ENCODE measurements around the gene LCN15. TPM values are rescaled to one million over a fixed set of nuclear protein-coding genes. Genes with fewer than 3 reads are reported as not detected.
"Not testable (repeated sequence)": the region's sequence is repeated elsewhere in the genome, so short reads cannot be mapped to it uniquely, and the experiment has no call there.

LCN15 gene
- total RNA-seq, 1 donor from 2014 or later, result not detected

DNA sequence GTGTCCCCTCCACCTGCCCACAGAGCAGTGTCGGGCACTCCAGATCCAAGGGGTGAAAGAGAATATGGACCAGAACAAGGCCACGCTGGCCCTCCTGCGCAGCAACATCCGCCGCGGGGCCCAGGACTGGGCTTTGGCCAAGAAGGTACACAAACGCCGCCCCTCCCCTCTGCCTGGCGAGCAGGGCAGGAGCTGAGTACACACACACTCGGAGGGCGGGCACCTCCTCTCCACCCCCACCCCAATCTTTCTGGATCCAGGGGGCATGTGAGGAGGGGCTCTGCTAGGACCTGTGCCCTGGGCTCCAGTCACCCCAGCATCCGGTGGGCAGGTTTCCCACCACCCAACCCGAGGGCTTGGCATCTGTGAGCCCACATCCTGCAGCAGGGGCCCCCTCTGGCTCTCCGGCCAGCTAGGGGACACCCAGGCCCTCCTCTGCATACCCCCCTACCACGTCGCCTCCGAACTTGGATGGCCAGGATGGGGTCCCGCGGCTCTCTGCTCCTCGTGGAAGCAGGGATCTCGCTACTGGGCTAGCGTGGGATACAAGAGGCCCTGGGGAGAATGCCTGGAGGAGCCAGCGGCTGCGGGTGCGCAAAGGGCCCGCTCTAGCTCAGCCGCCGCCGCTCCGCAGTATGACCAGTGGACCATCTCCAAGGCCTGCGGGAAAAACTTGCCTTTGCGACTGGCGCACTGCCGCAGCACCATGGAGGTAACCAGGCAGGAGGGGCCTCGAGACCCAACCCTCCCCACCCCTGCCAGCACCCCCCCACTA is 34.9 kb upstream of the LCN15 start:
- peak overlapping the region; percentile 64 for H3K4me3 ChIP-seq (ENCODE audit: low read depth, low read length)
- DNase-seq (ENCODE audit: low read depth), result no peak
- TF ChIP-seq, protein P1, sequence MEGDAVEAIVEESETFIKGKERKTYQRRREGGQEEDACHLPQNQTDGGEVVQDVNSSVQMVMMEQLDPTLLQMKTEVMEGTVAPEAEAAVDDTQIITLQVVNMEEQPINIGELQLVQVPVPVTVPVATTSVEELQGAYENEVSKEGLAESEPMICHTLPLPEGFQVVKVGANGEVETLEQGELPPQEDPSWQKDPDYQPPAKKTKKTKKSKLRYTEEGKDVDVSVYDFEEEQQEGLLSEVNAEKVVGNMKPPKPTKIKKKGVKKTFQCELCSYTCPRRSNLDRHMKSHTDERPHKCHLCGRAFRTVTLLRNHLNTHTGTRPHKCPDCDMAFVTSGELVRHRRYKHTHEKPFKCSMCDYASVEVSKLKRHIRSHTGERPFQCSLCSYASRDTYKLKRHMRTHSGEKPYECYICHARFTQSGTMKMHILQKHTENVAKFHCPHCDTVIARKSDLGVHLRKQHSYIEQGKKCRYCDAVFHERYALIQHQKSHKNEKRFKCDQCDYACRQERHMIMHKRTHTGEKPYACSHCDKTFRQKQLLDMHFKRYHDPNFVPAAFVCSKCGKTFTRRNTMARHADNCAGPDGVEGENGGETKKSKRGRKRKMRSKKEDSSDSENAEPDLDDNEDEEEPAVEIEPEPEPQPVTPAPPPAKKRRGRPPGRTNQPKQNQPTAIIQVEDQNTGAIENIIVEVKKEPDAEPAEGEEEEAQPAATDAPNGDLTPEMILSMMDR (conservative IDR thresholded peaks at IDR 0.05; ENCODE audit: low read depth, low read length), result no peak

DNA sequence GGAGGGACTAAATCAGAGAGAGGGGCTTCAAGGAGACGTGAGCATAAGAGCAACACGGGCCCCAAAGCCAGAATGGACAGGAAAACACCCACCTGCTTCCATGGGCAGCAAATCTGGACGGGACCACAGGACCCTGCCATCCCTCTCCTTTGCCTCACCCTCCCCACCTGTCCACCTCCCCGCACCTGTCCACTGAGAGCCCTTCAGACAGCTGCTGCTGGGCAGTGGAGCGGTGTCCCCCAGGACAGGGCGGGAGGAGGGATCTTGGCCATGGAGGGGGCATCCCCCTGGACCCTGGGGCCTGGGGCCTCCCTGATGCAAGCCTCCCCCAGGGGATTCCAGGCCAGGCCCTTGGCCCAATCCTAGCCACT is 34.4 kb upstream of the LCN15 start:
- no peak overlapping the region for H3K4me3 ChIP-seq (ENCODE audit: low read depth, low read length)
- no peak for DNase-seq (ENCODE audit: low read depth)

DNA sequence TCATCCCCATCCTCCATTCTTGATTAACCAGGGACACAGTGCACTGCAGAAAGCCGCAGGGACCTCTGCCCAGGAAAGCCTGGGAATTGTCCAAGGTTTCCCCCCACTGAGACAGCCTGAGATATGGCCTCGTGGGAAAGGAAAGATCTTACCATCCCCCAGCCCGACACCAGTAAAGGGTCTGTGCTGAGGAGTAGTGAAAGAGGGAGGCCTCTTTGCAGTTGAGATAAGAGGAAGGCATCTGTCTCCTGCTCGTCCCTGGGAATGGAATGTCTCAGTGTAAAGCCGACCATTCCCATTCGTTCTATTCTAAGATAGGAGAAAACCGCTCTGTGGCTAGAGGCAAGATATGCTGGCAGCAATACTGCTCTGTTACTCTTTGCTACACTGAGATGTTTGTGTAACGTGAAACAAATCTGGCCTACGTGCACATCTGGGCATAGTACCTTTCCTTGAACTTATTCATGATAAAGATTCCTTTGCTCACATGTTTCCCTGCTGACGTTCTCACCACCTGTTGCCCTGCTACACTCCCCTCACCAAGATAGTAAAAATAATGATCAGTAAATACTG is 32.5 kb upstream of the LCN15 start:
- DNase-seq (ENCODE audit: low read depth); H3K4me3 ChIP-seq (ENCODE audit: low read depth, low read length): not testable (repeated sequence)

More for the DNA sequence above, 34.4 kb upstream of the LCN15 start:
- TF ChIP-seq, protein P1 (conservative IDR thresholded peaks at IDR 0.05; ENCODE audit: low read depth, low read length), result no peak

DNA sequence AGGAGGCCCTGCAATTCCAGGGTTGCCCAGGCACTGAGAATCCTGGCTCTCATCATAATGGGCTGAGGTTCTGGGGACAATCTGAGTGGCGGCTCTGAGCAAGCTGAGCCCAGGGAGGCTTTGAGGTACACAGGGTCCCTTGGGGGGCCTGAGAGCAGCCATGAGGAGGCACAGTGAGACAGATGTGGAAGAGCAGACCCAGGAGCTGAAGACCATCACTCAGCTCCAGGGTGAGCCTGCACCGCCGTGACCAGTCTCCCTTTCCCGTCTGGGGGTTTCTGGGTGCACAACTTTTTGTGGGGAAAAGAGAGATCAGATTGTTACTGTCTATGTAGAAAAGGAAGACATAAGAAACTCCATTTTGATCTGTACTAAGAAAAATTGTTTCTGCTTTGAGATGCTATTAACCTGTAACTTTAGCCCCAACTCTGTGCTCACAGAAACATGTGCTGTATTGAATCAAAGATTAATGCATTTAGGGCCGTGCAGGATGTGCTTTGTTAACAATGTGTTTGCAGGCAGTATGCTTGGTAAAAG is 32.0 kb upstream of the LCN15 start, which contains the start of gene CCDC183:
TSS of gene CCDC183 (plus strand) at position 101 of the 537 bp plus-strand sequence. CDS start at position 161, 60 bp downstream.
- H3K4me3 ChIP-seq (ENCODE audit: low read depth, low read length), result no peak within 1 kb of the TSS
- TF ChIP-seq, protein P1 (conservative IDR thresholded peaks at IDR 0.05; ENCODE audit: low read depth, low read length), result no peak
- DNase-seq (ENCODE audit: low read depth), result no peak

DNA sequence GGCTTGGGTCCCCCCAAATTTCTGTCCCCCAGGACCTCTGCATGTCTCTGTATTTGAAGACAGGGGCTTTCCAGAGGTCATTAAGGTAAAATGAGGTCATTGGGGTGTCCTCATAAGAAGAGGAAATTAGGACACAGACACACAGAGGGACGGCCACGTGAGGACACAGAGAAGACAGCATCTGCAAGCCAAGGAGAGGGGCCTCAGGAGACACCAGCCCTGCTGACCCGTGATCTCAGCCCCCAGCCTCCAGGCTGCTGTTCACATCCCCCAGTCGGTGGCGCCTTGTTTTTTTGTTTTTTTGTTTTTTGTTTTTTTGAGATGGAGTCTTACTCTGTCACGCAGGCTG is 30.7 kb upstream of the LCN15 start:
- TF ChIP-seq, protein P1 (conservative IDR thresholded peaks at IDR 0.05; ENCODE audit: low read depth, low read length), result no peak
- DNase-seq (ENCODE audit: low read depth), result no peak
- H3K4me3 ChIP-seq (ENCODE audit: low read depth, low read length), result no peak overlapping the region

DNA sequence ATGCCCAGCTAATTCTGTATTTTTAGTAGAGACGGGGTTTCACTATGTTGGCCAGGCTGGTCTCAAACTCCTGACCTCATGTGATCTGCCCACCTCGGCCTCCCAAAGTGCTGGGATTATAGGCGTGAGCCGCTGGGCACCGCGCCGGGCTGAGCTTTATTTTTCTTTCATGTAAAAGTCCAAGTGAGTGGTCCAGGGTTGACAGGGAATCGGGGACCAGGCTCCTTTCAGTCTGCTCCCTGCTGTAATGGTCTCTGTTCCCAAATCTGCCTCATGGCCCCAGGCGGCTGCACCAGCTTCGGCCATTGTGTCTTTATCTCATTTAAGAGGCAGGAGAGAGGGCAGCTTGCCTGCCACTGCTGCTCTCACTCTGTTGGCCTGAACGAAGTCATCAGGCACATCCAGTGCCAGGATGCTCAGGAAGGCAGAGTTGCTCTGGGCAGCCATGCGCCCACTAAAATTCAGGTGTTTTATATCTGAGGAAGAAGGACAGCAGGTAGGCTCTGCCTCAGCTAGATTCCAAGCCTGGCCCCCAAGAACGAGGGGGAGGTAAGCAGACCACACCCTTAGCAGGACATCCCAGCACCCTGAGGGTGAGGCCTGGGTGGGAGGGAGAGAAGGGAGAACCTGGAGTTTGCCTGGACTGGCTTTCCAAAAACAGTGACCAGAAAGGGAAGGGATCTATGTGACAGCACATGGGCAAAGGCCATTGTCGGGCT is 30.1 kb upstream of the LCN15 start:
- TF ChIP-seq, protein P1 (conservative IDR thresholded peaks at IDR 0.05; ENCODE audit: low read depth, low read length), result no peak
- no peak for DNase-seq (ENCODE audit: low read depth)
- H3K4me3 ChIP-seq (ENCODE audit: low read depth, low read length), result no peak overlapping the region

All from epithelial cell of proximal tubule (primary cell).